ENCODE data around the gene CLPX.
"Not testable (repeated sequence)": the region's sequence is repeated elsewhere in the genome, so short reads cannot be mapped to it uniquely, and the experiment has no call there.

CLPX gene

GRCh38 chr15:65106011-65106590 is 79.0 kb downstream of the CLPX start:
- TF ChIP-seq, protein P1, sequence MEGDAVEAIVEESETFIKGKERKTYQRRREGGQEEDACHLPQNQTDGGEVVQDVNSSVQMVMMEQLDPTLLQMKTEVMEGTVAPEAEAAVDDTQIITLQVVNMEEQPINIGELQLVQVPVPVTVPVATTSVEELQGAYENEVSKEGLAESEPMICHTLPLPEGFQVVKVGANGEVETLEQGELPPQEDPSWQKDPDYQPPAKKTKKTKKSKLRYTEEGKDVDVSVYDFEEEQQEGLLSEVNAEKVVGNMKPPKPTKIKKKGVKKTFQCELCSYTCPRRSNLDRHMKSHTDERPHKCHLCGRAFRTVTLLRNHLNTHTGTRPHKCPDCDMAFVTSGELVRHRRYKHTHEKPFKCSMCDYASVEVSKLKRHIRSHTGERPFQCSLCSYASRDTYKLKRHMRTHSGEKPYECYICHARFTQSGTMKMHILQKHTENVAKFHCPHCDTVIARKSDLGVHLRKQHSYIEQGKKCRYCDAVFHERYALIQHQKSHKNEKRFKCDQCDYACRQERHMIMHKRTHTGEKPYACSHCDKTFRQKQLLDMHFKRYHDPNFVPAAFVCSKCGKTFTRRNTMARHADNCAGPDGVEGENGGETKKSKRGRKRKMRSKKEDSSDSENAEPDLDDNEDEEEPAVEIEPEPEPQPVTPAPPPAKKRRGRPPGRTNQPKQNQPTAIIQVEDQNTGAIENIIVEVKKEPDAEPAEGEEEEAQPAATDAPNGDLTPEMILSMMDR (IDR thresholded peaks at IDR 0.05; ENCODE audit: extremely low read depth, insufficient read depth, missing control alignments): no peak
- in situ Hi-C loops (cut with MboI; ENCODE audit: low pct_unique_long_range_greater_than_20kb, low sequenced_read_pairs, unreplicated experiment): no loop called here
- no peak for DNase-seq (ENCODE audit: low spot score)

- in situ Hi-C loops (cut with MboI; ENCODE audit: low pct_unique_long_range_greater_than_20kb, low sequenced_read_pairs, unreplicated experiment): no loop called here
- no peak for DNase-seq (ENCODE audit: low spot score)
- TF ChIP-seq, protein P1 (IDR thresholded peaks at IDR 0.05; ENCODE audit: extremely low read depth, insufficient read depth, missing control alignments): no peak
Measured at GRCh38 chr15:65105038-65105437, 80.1 kb downstream of the CLPX start.

GRCh38 chr15:65102912-65103311 is 82.2 kb downstream of the CLPX start:
- TF ChIP-seq, protein P1 (IDR thresholded peaks at IDR 0.05; ENCODE audit: extremely low read depth, insufficient read depth, missing control alignments): no peak

GRCh38 chr15:65101891-65102708 is 83.0 kb downstream of the CLPX start:
- in situ Hi-C loops (cut with MboI; ENCODE audit: low pct_unique_long_range_greater_than_20kb, low sequenced_read_pairs, unreplicated experiment): no loop called here
- TF ChIP-seq, protein P1 (IDR thresholded peaks at IDR 0.05; ENCODE audit: extremely low read depth, insufficient read depth, missing control alignments): no peak
- no peak for DNase-seq (ENCODE audit: low spot score)

More at GRCh38 chr15:65102912-65103311, 82.2 kb downstream of the CLPX start:
- no peak for DNase-seq (ENCODE audit: low spot score)
- in situ Hi-C loops (cut with MboI; ENCODE audit: low pct_unique_long_range_greater_than_20kb, low sequenced_read_pairs, unreplicated experiment): no loop called here

DNA sequence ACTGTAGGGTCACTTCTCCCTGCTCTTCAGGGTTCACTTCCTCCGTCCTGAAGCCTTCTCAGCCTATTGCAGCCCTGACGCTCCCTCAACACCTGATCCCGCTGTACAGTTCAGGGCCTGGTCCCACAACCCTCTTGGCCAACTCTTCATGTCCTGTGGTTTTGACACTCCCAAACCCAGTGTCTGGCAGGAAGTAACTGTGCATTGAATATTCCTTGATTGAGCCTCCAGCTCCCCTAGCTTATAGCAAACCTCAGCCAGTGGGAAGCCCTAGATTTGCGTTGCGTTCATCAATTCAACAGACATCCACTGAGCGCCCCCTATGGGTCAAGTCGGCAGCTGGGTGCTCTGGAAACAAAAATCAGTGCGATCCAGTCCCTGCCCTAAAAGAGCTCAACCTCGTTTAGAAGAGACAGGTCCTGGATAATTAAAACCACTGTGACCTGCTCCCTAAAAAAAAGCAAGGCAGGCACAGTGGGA is 83.7 kb downstream of the CLPX start:
- TF ChIP-seq, protein P1 (IDR thresholded peaks at IDR 0.05; ENCODE audit: extremely low read depth, insufficient read depth, missing control alignments): peak; percentile 81
- in situ Hi-C loops (cut with MboI; ENCODE audit: low pct_unique_long_range_greater_than_20kb, low sequenced_read_pairs, unreplicated experiment): no loop called here

GRCh38 chr15:65100442-65100841 is 84.7 kb downstream of the CLPX start:
- DNase-seq (ENCODE audit: low spot score): no peak
- TF ChIP-seq, protein P1 (IDR thresholded peaks at IDR 0.05; ENCODE audit: extremely low read depth, insufficient read depth, missing control alignments): no peak
- in situ Hi-C loops (cut with MboI; ENCODE audit: low pct_unique_long_range_greater_than_20kb, low sequenced_read_pairs, unreplicated experiment): no loop called here

More for the DNA sequence above, 83.7 kb downstream of the CLPX start:
- DNase-seq (ENCODE audit: low spot score): peak; percentile 77

DNA sequence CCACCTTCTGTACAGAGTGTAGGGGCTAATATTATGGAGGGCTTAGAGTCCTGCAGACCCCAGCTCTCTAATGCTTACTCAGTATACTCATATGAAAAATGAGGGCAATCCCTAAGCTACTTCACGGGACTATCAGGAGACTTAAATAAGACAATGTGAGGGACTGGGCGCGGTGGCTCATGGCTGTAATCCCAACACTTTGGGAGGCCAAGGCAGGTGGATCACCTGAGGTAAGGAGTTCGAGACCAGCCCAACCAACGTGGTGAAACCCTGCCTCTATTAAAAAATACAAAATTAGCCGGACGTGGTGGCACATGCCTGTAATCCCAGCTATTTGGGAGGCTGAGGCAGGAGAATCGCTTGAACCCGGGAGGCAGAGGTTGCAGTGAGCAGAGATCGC is 85.3 kb downstream of the CLPX start:
- DNase-seq (ENCODE audit: low spot score); in situ Hi-C loops (cut with MboI; ENCODE audit: low pct_unique_long_range_greater_than_20kb, low sequenced_read_pairs, unreplicated experiment): not testable (repeated sequence)

Measured in GM13977 (cell line).